HUDEP-2 (cell line): ENCODE measurements around the gene CPNE7.

Experiments used
- DNase-seq, 76 experiments: peaks; one replicate each; lab custom pipeline; 2025; ENCODE audit not compliant: unreplicated experiment in 76 of 76; lab: John Stamatoyannopoulos, UW

CPNE7 gene

GRCh38 chr16:89548344-89549006 lies 27.1 kb upstream of the CPNE7 start:
- DNase-seq: no peak

DNA sequence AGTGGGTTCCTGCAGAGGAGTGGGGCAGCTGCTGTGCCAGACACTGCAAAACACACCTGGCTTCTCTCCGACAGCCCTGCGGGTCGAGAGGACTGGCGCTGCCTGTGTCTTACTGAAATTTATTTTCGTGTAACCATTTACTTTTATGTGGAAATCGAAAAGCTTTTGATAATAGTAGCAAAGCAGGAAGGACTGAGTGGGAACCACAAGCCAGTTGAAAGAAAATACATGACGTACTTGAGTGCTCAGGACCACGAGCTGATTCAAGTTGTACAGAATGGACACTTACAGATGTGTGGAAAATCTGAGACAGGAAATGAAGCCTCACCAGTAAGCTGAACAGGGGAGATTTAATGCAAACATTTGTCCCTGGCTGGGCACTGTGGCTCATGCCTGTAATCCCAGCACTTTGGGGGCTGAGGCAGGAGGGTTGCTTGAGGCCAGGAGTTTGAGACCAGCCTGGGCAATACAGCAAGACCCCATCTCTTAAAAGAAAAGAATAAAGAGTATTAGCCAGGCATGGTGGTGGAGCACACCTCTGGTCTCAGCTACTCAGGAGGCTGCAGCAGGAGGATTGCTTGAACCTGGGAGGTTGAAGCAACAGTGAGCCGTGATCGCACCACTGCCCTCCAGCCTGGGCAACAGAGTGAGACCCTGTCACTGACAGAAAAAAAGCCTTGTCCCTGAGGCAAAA lies 26.4 kb upstream of the CPNE7 start:
- DNase-seq: no peak

- no peak for DNase-seq
Measured at GRCh38 chr16:89550421-89551007, 25.0 kb upstream of the CPNE7 start.

DNA sequence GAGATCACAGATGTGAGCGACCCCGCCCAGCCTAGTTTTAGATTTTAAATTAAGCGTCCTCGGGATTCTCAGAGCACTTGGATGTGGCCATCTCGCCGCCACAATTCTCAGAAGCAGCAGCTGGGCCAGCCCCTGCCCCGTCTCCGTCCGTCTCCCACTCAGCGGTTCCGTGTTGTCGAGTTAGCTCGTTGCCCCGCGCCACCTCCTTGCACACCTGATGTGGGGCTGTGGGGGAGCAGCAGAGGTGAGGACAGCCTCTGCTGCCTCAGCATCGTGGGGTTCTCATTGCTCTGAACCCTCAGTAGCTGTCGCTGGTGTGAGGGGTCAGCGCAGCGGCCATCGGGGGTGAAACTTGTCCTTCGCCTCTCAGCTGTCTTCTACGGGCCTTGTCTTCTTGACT lies 23.2 kb upstream of the CPNE7 start:
- DNase-seq: no peak

DNA sequence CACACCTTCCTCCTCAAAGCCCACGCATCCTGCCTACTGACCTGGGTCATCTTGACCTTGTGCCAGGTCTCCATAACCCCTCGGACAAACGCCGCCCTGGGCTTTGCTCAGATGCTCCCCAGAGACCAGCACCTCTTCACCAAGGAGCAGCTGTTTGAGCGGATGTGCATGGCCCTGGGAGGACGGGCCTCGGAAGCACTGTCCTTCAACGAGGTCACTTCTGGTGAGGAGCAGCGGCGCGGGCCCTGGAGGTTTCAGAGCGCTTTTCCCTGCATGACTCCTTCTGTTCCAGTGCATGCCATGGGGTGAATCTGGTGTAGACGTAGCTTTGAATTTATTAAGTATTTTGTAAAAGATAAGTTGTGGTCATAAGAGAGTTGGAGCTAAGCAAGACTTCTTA lies 22.6 kb upstream of the CPNE7 start:
- DNase-seq: no peak

GRCh38 chr16:89553733-89554132 lies 21.8 kb upstream of the CPNE7 start:
- DNase-seq: no peak

DNA sequence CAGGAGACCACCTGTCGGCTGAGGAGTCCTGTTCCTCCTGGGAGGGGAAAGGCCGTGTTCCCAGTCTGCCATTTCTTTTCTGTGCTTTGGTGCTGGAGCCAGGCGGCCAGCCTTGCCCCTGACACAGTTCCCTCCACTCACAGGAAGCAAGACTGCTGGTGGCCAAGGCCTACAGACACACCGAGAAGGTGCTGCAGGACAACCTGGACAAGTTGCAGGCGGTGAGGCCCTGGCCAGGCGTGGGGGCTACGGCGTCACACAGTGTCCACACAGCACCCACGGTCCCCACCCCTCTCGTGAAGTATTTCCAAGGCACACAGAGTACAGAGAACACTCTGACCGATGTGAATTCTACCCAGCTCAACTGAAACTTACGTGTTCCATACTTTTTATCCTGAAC lies 21.2 kb upstream of the CPNE7 start:
- no peak for DNase-seq

DNA sequence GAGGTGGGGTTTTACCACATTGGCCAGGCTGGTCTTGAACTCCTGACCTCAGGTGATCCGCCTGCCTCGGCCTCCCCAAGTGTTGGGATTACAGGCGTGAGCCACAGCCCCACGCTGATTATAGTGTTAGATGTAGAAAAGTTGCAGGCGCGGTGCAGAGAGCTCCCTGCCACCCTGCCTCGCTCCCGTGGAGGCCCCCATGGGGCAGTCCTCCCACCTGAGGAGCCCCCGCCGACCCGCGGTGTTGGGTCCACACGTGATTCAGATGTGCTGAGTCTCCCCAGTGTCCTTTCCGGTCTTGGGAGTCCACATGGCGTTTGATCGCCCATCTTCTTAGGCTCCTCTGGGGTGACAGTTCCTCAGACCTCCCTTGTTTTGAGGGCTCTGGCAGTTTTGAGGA lies 20.3 kb upstream of the CPNE7 start:
- DNase-seq: no peak

- DNase-seq: no peak
Measured at GRCh38 chr16:89555780-89556179, 19.8 kb upstream of the CPNE7 start.

DNA sequence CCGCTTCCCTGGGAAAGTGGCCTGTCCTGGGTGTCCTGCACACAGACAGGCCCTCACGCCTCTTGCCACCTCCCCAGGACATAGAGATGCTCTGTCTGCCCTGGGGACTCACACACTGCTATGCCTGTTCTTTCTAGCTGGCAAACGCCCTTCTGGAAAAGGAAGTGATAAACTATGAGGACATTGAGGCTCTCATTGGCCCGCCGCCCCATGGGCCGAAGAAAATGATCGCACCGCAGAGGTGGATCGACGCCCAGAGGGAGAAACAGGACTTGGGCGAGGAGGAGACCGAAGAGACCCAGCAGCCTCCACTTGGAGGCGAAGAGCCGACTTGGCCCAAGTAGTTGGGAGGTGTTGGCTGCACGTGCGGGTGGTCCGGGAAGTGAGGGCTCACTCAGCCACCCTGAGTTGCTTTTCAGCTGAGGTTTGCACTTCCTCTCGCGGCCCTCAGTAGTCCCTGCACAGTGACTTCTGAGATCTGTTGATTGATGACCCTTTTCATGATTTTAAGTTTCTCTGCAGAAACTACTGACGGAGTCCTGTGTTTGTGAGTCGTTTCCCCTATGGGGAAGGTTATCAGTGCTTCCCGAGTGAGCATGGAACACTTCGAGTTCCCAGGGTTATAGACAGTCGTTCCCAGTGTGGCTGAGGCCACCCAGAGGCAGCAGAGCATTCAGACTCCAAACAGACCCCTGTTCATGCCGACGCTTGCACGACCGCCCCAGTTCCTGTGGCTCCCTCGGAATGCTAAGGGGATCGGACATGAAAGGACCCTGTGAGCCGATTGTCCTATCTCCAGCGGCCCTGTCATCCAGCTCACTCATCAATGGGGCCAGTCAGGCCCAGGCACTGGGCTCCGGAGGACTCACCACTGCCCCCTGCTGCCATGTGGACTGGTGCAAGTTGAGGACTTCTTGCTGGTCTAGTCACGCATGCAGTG lies 18.5 kb upstream of the CPNE7 start:
- DNase-seq: peak in 71 of 76 experiments; percentile 12 to 87 (median 67)

GRCh38 chr16:89557690-89558490 lies 17.7 kb upstream of the CPNE7 start:
- no peak for DNase-seq

GRCh38 chr16:89560378-89561141 lies 15.0 kb upstream of the CPNE7 start, which contains the start of gene RPL13:
TSS of gene RPL13 (plus strand) at chr16:89560682. CDS start at chr16:89560960, 278 bp downstream.
- DNase-seq: peak in 73 of 76 experiments; percentile 65 to 93 (median 85)

- DNase-seq: peak in 3 of 76 experiments; percentile 24 to 38 (median 37)
Measured at GRCh38 chr16:89561142-89561883, 14.2 kb upstream of the CPNE7 start.

- DNase-seq: peak in 7 of 76 experiments; percentile 9 to 34 (median 22)
Measured at GRCh38 chr16:89561884-89562599, 13.5 kb upstream of the CPNE7 start.

DNA sequence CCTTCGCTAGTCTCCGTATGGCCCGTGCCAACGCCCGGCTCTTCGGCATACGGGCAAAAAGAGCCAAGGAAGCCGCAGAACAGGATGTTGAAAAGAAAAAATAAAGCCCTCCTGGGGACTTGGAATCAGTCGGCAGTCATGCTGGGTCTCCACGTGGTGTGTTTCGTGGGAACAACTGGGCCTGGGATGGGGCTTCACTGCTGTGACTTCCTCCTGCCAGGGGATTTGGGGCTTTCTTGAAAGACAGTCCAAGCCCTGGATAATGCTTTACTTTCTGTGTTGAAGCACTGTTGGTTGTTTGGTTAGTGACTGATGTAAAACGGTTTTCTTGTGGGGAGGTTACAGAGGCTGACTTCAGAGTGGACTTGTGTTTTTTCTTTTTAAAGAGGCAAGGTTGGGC lies 12.6 kb upstream of the CPNE7 start:
- DNase-seq: no peak

- peak in 1 of 76 experiments; percentile 29 for DNase-seq
Measured at GRCh38 chr16:89563639-89564392, 11.7 kb upstream of the CPNE7 start.
